Trophoblast cell (in vitro differentiated cells and primary cell): ENCODE data around the gene LPGAT1.

ENCODE experiments used
- DNase-seq, 2 donors: peaks; one replicate each; pipeline ENCODE4 v3.0.0-alpha.2; 2016
- H2AFZ ChIP-seq: 2 replicates; pipeline ENCODE4 v1.6.1; 2013; ENCODE audit warnings: low read length, moderate library complexity, mild to moderate bottlenecking; ENCODE audit not compliant: insufficient read depth, poor library complexity
- H2AK5ac ChIP-seq: 2 replicates; pipeline ENCODE4 v1.6.1; 2013; ENCODE audit warnings: mild to moderate bottlenecking, low read length
- H2BK120ac ChIP-seq: 2 replicates; pipeline ENCODE4 v1.6.1; 2013; ENCODE audit warnings: low read length, mild to moderate bottlenecking, moderate library complexity; ENCODE audit not compliant: insufficient read depth, poor library complexity
- H2BK12ac ChIP-seq: 2 replicates; pipeline ENCODE4 v1.6.1; 2013; ENCODE audit warnings: mild to moderate bottlenecking, low read length, moderate library complexity
- H2BK5ac ChIP-seq: 2 replicates; pipeline ENCODE4 v1.6.1; 2013; ENCODE audit warnings: low read length, low read depth, moderate library complexity, mild to moderate bottlenecking; ENCODE audit not compliant: poor library complexity
- H3K14ac ChIP-seq: 2 replicates; pipeline ENCODE4 v1.6.1; 2013; ENCODE audit warnings: mild to moderate bottlenecking, low read length
- H3K18ac ChIP-seq: 2 replicates; pipeline ENCODE4 v1.6.1; 2013; ENCODE audit warnings: mild to moderate bottlenecking, low read length
- H3K23ac ChIP-seq: 2 replicates; pipeline ENCODE4 v1.6.1; 2013; ENCODE audit warnings: low read length
- H3K27ac ChIP-seq: 2 replicates; pipeline ENCODE4 v1.5.1; 2013; ENCODE audit warnings: low read depth, mild to moderate bottlenecking, inconsistent platforms, low read length, moderate library complexity
- H3K27me3 ChIP-seq: 2 replicates; pipeline ENCODE4 v1.6.1; 2013; ENCODE audit warnings: inconsistent platforms, mild to moderate bottlenecking, low read length, moderate library complexity; ENCODE audit not compliant: insufficient read depth
- H3K36me3 ChIP-seq, 2 experiments: 1 replicate in 1 of 2; 2 replicates in 1 of 2; pipeline ENCODE4 v1.6.1; 2013; ENCODE audit warnings: low read length in 2 of 2, mild to moderate bottlenecking in 2 of 2, moderate library complexity in 1 of 2; ENCODE audit not compliant: insufficient read depth in 2 of 2, control insufficient read depth in 1 of 2
- H3K4ac ChIP-seq: 2 replicates; pipeline ENCODE4 v1.6.1; 2013; ENCODE audit warnings: low read depth, mild to moderate bottlenecking, low read length, moderate library complexity
- H3K4me1 ChIP-seq, 2 experiments: 1 replicate in 1 of 2; 2 replicates in 1 of 2; pipeline ENCODE4 v1.6.1; 2013; ENCODE audit warnings: low read length in 2 of 2, mild to moderate bottlenecking in 2 of 2, moderate library complexity in 1 of 2; ENCODE audit not compliant: insufficient read depth in 2 of 2, control insufficient read depth in 1 of 2
- H3K4me2 ChIP-seq: 2 replicates; pipeline ENCODE4 v1.6.1; 2013; ENCODE audit warnings: inconsistent platforms, mild to moderate bottlenecking, low read length, moderate library complexity
- H3K4me3 ChIP-seq: 2 replicates; pipeline ENCODE4 v1.5.1; 2013; ENCODE audit warnings: mild to moderate bottlenecking, low read depth, low read length, inconsistent platforms
- H3K79me1 ChIP-seq: one replicate; pipeline ENCODE4 v1.6.1; 2013; ENCODE audit warnings: low read length
- H3K79me2 ChIP-seq: 2 replicates; pipeline ENCODE4 v1.6.1; 2013; ENCODE audit warnings: low read length, mild to moderate bottlenecking; ENCODE audit not compliant: control insufficient read depth, insufficient read depth, poor library complexity
- H3K9ac ChIP-seq: 2 replicates; pipeline ENCODE4 v1.6.1; 2013; ENCODE audit warnings: mild to moderate bottlenecking, low read length
- H3K9me3 ChIP-seq: 2 replicates; pipeline ENCODE4 v1.6.1; 2013; ENCODE audit warnings: low read depth, mild to moderate bottlenecking, control low read depth, inconsistent platforms, low read length; ENCODE audit not compliant: insufficient read depth
- H4K12ac ChIP-seq: 2 replicates; pipeline ENCODE4 v1.6.1; 2013; ENCODE audit warnings: low read depth, mild to moderate bottlenecking, low read length, moderate library complexity
- H4K8ac ChIP-seq: 2 replicates; pipeline ENCODE4 v1.6.1; 2013; ENCODE audit warnings: low read depth, mild to moderate bottlenecking, low read length, moderate library complexity
- H4K91ac ChIP-seq: one replicate; pipeline ENCODE4 v1.6.1; 2013; ENCODE audit warnings: low read depth, mild to moderate bottlenecking, low read length, moderate library complexity
- WGBS: extraction: QIAGEN DNeasy Blood & Tissue Kit; methylation state at CpG from one replicate; pipeline ENCODE4 v1.1.7; 2013; ENCODE audit warnings: missing lambda C conversion rate; ENCODE audit not compliant: insufficient read length, insufficient coverage; ENCODE audit errors: extremely low coverage; 5-methylcytosine and 5-hydroxymethylcytosine counted together

Gene LPGAT1

GRCh38 chr1:211859405-211859804, 28.8 kb upstream of the LPGAT1 start:
- no peak overlapping the region for H2BK12ac ChIP-seq
- H3K4me2 ChIP-seq: no peak overlapping the region
- no peak overlapping the region for H4K8ac ChIP-seq
- H3K4me1 ChIP-seq: no peaks in the 10 kb centered on the region
- no peak overlapping the region for H3K14ac ChIP-seq
- H2AK5ac ChIP-seq: no peak overlapping the region
- H3K9ac ChIP-seq: no peak overlapping the region
- H3K23ac ChIP-seq: no peak overlapping the region
- no peak overlapping the region for H3K27ac ChIP-seq
- H2BK120ac ChIP-seq: no peak overlapping the region
- H3K9me3 ChIP-seq: peaks cover 4% of the 10 kb centered on the region
- H3K18ac ChIP-seq: no peak overlapping the region
- H3K4me3 ChIP-seq: no peak overlapping the region
- H3K27me3 ChIP-seq: no peaks in the 10 kb centered on the region
- no peaks in the 10 kb centered on the region for H3K79me2 ChIP-seq
- H4K91ac ChIP-seq: no peak overlapping the region
- no peaks in the 10 kb centered on the region for H3K36me3 ChIP-seq
- no CpG with 5 or more reads among the region's 3 CpGs for WGBS
- DNase-seq: no peak
- no peaks in the 10 kb centered on the region for H3K79me1 ChIP-seq
- no peak overlapping the region for H4K12ac ChIP-seq
- H3K4ac ChIP-seq: no peak overlapping the region
- H2AFZ ChIP-seq: no peak overlapping the region
- no peak overlapping the region for H2BK5ac ChIP-seq

- Histone ChIP-seq H3K27ac (no peak overlapping the region), H3K36me3 (no peaks in the 10 kb centered on the region), H3K4me3 (no peak overlapping the region), H4K91ac (no peak overlapping the region), H3K18ac (no peak overlapping the region), H3K9ac (no peak overlapping the region), H2BK120ac (no peak overlapping the region), H2AK5ac (no peak overlapping the region), H3K27me3 (no peaks in the 10 kb centered on the region), H3K14ac (no peak overlapping the region), H4K8ac (no peak overlapping the region), H2AFZ (no peak overlapping the region), H2BK12ac (no peak overlapping the region), H3K23ac (no peak overlapping the region), H3K9me3 (no peaks in the 10 kb centered on the region), H3K4me1 (no peaks in the 10 kb centered on the region), H3K79me1 (no peaks in the 10 kb centered on the region), H4K12ac (no peak overlapping the region), H3K4me2 (no peak overlapping the region), H3K79me2 (no peaks in the 10 kb centered on the region), H2BK5ac (no peak overlapping the region), H3K4ac (no peak overlapping the region)
- no peak for DNase-seq
- WGBS: no CpG with 5 or more reads among the region's 3 CpGs
Observed at GRCh38 chr1:211851174-211851573, 20.6 kb upstream of the LPGAT1 start.

DNA sequence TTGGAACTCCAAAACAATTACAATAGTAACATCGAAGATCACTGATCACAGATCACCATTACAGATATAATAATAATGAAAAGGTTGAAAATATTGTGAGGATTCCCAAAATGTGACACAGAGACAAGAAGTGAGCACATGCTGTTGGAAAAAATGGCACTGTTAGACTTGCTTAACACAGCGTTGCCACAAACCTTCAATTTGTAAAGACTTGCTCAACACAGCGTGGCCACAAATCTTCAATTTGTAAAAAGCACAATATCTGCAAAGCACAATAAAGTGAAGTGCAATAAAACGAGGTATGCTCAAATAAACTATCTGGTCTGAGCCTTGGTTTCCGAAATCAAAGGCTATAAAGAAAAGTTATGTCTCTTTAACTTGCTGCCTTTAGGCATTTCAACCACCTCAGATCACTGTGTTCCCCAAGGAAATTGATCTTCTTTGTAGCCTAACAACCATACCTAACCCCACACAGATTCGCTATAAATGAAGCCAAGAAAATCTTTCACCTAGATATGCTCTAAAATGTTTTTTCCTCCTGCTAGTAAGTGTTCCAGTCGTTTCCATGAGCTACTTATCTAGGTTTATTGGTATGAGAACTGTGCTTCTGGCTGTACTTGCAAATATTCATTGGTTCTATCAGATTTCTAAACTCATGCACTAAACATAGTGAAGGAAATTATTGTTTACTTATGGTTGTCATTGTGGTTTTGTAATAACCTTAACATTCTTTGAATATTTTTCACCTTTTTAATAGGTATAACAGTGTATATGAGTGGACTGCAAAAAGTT, 13.1 kb upstream of the LPGAT1 start:
- H3K79me1 ChIP-seq: no peaks in the 10 kb centered on the region
- no peaks in the 10 kb centered on the region for H3K4me1 ChIP-seq
- H4K12ac ChIP-seq: no peak overlapping the region
- no peak overlapping the region for H2AK5ac ChIP-seq
- H3K9ac ChIP-seq: no peak overlapping the region
- H2BK120ac ChIP-seq: no peak overlapping the region
- H3K4ac ChIP-seq: no peak overlapping the region
- H3K4me2 ChIP-seq: no peak overlapping the region
- no peak overlapping the region for H2BK5ac ChIP-seq
- H3K23ac ChIP-seq: no peak overlapping the region
- H2AFZ ChIP-seq: no peak overlapping the region
- H3K79me2 ChIP-seq: no peaks in the 10 kb centered on the region
- DNase-seq: no peak
- no peak overlapping the region for H3K4me3 ChIP-seq
- H3K27me3 ChIP-seq: no peaks in the 10 kb centered on the region
- no peak overlapping the region for H2BK12ac ChIP-seq
- H3K9me3 ChIP-seq: no peaks in the 10 kb centered on the region
- no peak overlapping the region for H3K18ac ChIP-seq
- no CpG with 5 or more reads among the region's 7 CpGs for WGBS
- H4K8ac ChIP-seq: no peak overlapping the region
- H3K14ac ChIP-seq: no peak overlapping the region
- no peaks in the 10 kb centered on the region for H3K36me3 ChIP-seq
- H3K27ac ChIP-seq: no peak overlapping the region
- no peak overlapping the region for H4K91ac ChIP-seq

DNA sequence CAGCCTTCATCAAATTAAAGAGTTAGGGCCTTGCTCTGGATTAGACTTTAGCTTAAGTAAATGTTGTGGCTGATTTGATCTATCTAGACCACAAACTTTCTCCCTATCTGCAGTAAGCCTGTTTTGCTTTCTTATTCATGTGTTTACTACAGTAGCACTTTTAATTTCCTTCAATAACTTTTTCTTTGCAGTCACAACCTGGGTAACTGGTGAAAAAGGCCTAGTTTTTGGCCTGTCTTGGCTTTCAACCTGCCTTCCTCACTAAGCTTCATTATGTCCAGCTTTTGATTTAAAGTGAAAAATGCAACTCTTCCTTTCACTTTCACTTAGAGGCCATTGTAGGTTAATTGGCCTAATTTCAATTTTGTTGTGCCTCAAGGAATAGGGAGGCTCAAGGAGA, 12.5 kb upstream of the LPGAT1 start:
- H3K23ac ChIP-seq: no peak overlapping the region
- no peaks in the 10 kb centered on the region for H3K79me1 ChIP-seq
- no peak overlapping the region for H2BK5ac ChIP-seq
- H2AFZ ChIP-seq: no peak overlapping the region
- H3K79me2 ChIP-seq: no peaks in the 10 kb centered on the region
- DNase-seq: no peak
- H3K4me3 ChIP-seq: no peak overlapping the region
- no peak overlapping the region for H3K14ac ChIP-seq
- H2BK120ac ChIP-seq: no peak overlapping the region
- H3K9me3 ChIP-seq: no peaks in the 10 kb centered on the region
- H2BK12ac ChIP-seq: no peak overlapping the region
- H3K4me1 ChIP-seq: no peaks in the 10 kb centered on the region
- no peak overlapping the region for H4K91ac ChIP-seq
- no peaks in the 10 kb centered on the region for H3K36me3 ChIP-seq
- H4K8ac ChIP-seq: no peak overlapping the region
- no peak overlapping the region for H3K18ac ChIP-seq
- H3K9ac ChIP-seq: no peak overlapping the region
- H3K4ac ChIP-seq: no peak overlapping the region
- no peak overlapping the region for H4K12ac ChIP-seq
- no peak overlapping the region for H2AK5ac ChIP-seq
- H3K27me3 ChIP-seq: no peaks in the 10 kb centered on the region
- H3K27ac ChIP-seq: no peak overlapping the region
- H3K4me2 ChIP-seq: no peak overlapping the region
